Measurements from ENCODE around the gene SREBF2.

DNA sequence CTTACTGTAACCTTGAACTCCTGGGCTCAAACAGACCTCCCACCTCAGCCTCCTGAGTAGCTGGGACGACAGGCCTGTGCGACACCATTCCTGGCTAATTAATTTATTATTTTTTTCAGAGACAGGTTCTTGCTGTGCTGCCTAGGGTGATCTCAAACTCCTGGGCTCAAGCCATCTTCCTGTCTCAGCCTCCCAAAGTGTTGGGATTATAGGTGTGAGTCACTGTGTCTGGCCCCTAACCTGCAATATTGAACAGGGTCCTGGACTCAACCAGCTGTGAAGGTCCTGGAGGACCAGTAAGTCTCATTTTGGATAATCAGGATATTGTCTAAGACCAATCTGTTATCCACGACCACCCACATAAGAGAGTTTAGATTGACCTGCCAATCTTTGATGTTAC is 17.2 kb upstream of the SREBF2 start:
- TF ChIP-seq POLR2A (IDR thresholded peaks at IDR 0.05), result no peak
- no peak for TF ChIP-seq EP300 (IDR thresholded peaks at IDR 0.05)
- TF ChIP-seq, protein P1, sequence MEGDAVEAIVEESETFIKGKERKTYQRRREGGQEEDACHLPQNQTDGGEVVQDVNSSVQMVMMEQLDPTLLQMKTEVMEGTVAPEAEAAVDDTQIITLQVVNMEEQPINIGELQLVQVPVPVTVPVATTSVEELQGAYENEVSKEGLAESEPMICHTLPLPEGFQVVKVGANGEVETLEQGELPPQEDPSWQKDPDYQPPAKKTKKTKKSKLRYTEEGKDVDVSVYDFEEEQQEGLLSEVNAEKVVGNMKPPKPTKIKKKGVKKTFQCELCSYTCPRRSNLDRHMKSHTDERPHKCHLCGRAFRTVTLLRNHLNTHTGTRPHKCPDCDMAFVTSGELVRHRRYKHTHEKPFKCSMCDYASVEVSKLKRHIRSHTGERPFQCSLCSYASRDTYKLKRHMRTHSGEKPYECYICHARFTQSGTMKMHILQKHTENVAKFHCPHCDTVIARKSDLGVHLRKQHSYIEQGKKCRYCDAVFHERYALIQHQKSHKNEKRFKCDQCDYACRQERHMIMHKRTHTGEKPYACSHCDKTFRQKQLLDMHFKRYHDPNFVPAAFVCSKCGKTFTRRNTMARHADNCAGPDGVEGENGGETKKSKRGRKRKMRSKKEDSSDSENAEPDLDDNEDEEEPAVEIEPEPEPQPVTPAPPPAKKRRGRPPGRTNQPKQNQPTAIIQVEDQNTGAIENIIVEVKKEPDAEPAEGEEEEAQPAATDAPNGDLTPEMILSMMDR (IDR thresholded peaks at IDR 0.05), result no peak
- no peak for TF ChIP-seq POLR2AphosphoS5 (IDR thresholded peaks at IDR 0.05)
